Colonic mucosa (tissue), 4 donors: ENCODE results near the gene FGF14. TPM values are rescaled to one million over a fixed set of nuclear protein-coding genes. Genes with fewer than 3 reads are reported as not detected.

Experiments
- DNase-seq: peaks from one replicate; pipeline ENCODE4 v3.0.0-alpha.2; 2020
- H3K27ac ChIP-seq: fragments of 200-600 bp; one replicate; pipeline ENCODE4 v1.8.0; 2021
- H3K27me3 ChIP-seq: fragments of 200-600 bp; one replicate; pipeline ENCODE4 v1.8.0; 2021
- H3K36me3 ChIP-seq: fragments of 200-600 bp; one replicate; pipeline ENCODE4 v1.8.0; 2021
- H3K4me1 ChIP-seq: fragments of 200-600 bp; one replicate; pipeline ENCODE4 v1.8.0; 2021; ENCODE audit warnings: mild to moderate bottlenecking
- H3K4me3 ChIP-seq: fragments of 200-600 bp; one replicate; pipeline ENCODE4 v1.8.0; 2021
- H3K9ac ChIP-seq, 2 donors: one replicate each; pipeline ENCODE4 v1.7.0; 2013; ENCODE audit warnings: control low read depth in 2 of 2, low read depth in 2 of 2, low read length in 2 of 2
- H3K9me3 ChIP-seq: fragments of 200-600 bp; one replicate; pipeline ENCODE4 v1.8.0; 2021
- intact Hi-C: fragments of 100-400 bp; cut with DNase I; formaldehyde crosslinking; loops from one replicate; pipeline ENCODE4 v1.14.1; 2022
- total RNA-seq, 2 donors: library from RNA; stranded (reverse); fragmentation: NEBNext Ultra II Directional in 1 of 2; extraction: Animal tissue kit (Norgen Biotek cat#: 25700) in 1 of 2; gene quantifications; one replicate each; pipeline ENCODE4 v1.2.1, GENCODE V29; 2021
- TF ChIP-seq, protein P1 (sequence below): fragments of 200-600 bp; IDR thresholded peaks from one replicate; pipeline ENCODE4 v1.8.0; 2022; ENCODE audit warnings: antibody characterized with exemption, mild to moderate bottlenecking
- donor health status: healthy.
- donor health status: DM: no; HTN: no; CAD: no.
- donor health status: DM: no; HTN: no; CAD: no.

FGF14 gene
- total RNA-seq, 2 donors from 2014 or later: 0.62 to 0.85 TPM

DNA sequence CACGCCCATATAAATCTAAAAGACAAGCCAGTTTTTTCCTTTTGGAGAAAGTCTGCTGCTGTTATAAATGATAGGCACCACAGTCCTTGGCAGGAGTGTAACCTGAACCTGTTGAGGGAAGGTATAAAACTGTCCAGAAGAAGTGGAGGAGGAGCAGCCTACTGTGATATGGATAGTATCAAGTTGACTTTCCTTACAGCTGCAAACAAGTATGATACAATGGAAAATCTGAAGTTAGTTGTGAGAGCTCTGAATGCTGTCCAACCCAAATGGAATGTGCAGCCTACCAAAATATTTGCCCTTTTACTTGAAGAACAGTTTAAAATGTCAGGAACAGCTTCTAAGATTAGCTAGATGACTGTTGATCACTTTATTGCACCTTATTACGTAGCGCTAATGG lies 399.6 kb downstream of the FGF14 start:
- Histone ChIP-seq H3K4me1 (no peaks in the 10 kb centered on the region), H3K36me3 (no peaks in the 10 kb centered on the region), H3K4me3 (no peak overlapping the region), H3K27me3 (no peaks in the 10 kb centered on the region), H3K27ac (no peak overlapping the region), H3K9me3 (no peaks in the 10 kb centered on the region), H3K9ac (no peak overlapping the region)
- intact Hi-C loops: no loop called here
- TF ChIP-seq, protein P1, sequence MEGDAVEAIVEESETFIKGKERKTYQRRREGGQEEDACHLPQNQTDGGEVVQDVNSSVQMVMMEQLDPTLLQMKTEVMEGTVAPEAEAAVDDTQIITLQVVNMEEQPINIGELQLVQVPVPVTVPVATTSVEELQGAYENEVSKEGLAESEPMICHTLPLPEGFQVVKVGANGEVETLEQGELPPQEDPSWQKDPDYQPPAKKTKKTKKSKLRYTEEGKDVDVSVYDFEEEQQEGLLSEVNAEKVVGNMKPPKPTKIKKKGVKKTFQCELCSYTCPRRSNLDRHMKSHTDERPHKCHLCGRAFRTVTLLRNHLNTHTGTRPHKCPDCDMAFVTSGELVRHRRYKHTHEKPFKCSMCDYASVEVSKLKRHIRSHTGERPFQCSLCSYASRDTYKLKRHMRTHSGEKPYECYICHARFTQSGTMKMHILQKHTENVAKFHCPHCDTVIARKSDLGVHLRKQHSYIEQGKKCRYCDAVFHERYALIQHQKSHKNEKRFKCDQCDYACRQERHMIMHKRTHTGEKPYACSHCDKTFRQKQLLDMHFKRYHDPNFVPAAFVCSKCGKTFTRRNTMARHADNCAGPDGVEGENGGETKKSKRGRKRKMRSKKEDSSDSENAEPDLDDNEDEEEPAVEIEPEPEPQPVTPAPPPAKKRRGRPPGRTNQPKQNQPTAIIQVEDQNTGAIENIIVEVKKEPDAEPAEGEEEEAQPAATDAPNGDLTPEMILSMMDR: no peak
- no peak for DNase-seq

DNA sequence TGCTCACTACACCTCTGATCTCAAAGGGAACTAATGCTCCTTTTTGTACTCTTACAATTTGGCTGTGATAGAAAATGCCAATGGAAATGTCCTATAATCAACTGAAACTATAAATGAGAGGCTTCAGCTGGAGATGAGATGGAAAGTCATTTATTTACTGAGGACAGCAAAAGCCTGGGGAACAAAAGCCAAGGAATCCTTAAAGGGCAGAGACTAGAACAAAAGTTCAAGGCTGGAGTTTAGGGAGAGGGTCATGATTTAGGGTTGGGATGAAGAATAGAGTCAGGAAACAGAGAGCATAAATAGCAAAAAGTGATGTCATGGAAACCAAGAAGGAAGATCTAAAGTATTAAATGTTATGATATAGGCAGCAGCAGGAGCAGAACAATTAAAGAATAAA lies 401.1 kb downstream of the FGF14 start:
- no peaks in the 10 kb centered on the region for H3K9me3 ChIP-seq
- no peak overlapping the region for H3K4me3 ChIP-seq
- H3K9ac ChIP-seq: no peak overlapping the region
- no peaks in the 10 kb centered on the region for H3K36me3 ChIP-seq
- H3K27me3 ChIP-seq: no peaks in the 10 kb centered on the region
- no peak for DNase-seq
- intact Hi-C loops: no loop called here
- H3K27ac ChIP-seq: no peak overlapping the region
- TF ChIP-seq, protein P1: no peak
- no peaks in the 10 kb centered on the region for H3K4me1 ChIP-seq

DNA sequence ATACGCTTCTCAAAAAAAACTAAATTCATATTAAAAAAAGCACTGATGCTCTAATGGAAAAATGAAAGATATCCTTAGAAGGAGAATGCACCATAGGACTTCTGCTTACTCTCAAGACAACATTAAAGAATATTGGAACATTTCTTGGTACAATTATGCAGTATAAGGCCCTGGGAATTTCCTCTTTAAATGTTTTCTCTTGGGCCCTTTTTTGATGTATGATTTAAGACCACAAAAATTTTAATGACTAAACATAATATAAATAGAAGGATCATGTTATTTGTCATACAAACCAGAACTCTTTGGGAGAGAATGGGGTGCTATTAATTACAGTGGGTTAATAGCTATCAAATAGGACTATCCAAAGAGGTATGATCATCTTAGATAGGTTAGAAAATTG lies 403.7 kb downstream of the FGF14 start:
- Histone ChIP-seq H3K9ac (no peak overlapping the region), H3K4me1 (no peaks in the 10 kb centered on the region), H3K36me3 (no peaks in the 10 kb centered on the region), H3K27me3 (no peaks in the 10 kb centered on the region), H3K4me3 (no peak overlapping the region), H3K27ac (no peak overlapping the region), H3K9me3 (no peaks in the 10 kb centered on the region)
- intact Hi-C loops: no loop called here
- no peak for DNase-seq
- TF ChIP-seq, protein P1: no peak

DNA sequence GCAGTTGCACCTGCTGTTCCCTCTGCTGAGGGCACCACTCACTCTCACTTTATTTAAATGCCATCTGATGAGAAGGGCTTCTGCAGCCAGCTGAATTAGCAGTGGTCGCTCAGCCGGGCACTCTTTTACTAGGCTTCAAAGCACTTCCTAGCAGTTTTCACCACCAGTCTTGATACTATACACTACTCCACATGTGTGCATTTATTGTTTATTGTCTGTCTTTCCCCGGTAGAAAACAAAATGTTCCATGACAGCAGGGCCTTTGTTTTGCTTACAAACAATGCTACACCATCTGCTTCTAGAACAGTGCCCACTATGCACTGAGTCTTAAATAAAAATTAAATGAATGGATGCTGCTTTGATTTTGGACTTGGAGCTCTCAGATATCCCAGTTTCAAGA lies 404.9 kb downstream of the FGF14 start:
- TF ChIP-seq, protein P1: no peak

DNA sequence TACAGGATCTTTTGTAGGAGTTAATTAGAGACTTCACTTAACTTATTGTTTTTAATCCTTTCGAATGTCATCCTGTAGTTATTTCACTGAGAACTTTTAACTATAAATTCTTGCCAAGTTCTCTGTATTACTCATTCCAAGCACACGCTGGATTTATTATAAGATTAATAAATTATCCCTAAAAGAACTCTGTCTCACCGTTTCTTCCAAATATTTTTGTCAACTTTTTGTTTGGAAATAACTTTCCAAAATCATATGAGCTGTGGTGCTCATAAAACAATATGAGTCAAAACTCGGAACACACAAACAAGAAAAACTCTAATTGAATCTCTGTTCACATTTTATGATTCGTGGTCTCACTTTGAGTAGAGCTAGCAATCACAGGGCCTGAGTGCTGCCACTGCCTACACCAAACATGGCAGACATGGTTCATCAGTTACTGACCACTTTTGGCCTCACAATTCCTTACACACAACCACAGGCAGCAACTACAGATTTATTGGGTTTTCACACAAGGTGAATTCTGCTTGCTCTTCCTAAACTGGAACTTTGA lies 412.0 kb downstream of the FGF14 start:
- no peak for DNase-seq
- Histone ChIP-seq H3K9ac (no peak overlapping the region), H3K9me3 (no peaks in the 10 kb centered on the region), H3K4me3 (no peak overlapping the region), H3K27ac (no peak overlapping the region), H3K4me1 (no peaks in the 10 kb centered on the region), H3K36me3 (no peaks in the 10 kb centered on the region), H3K27me3 (no peaks in the 10 kb centered on the region)
- TF ChIP-seq, protein P1: no peak
- intact Hi-C loops: no loop called here

More for the DNA sequence above, 404.9 kb downstream of the FGF14 start:
- Histone ChIP-seq H3K27ac (no peak overlapping the region), H3K36me3 (no peaks in the 10 kb centered on the region), H3K4me3 (no peak overlapping the region), H3K9me3 (no peaks in the 10 kb centered on the region), H3K4me1 (no peaks in the 10 kb centered on the region), H3K27me3 (no peaks in the 10 kb centered on the region), H3K9ac (no peak overlapping the region)
- intact Hi-C loops: no loop called here
- DNase-seq: no peak
